Ovary (tissue), 9 donors: Measurements from ENCODE around the gene RPUSD2. TPM values are rescaled to one million over a fixed set of nuclear protein-coding genes. Genes with fewer than 3 reads are reported as not detected.

Experiments
- DNase-seq, 5 donors: peaks; one replicate each; pipeline ENCODE4 v3.0.0-alpha.2; 2019 to 2020
- H3K27ac ChIP-seq, 2 donors: fragments of 200-600 bp; one replicate each; pipeline versions ENCODE4 v1.5.1 to v1.8.0; 2019 to 2022
- H3K27me3 ChIP-seq: fragments of 200-600 bp; one replicate; pipeline ENCODE4 v1.8.0; 2022
- H3K36me3 ChIP-seq: fragments of 200-600 bp; sonication (generic); one replicate; pipeline ENCODE4 v1.5.1; 2019
- H3K4me1 ChIP-seq: one replicate; pipeline ENCODE4 v1.8.1; 2013; ENCODE audit warnings: mild to moderate bottlenecking, moderate library complexity; ENCODE audit not compliant: insufficient read depth
- H3K4me3 ChIP-seq: fragments of 200-600 bp; sonication (generic); one replicate; pipeline ENCODE4 v1.5.1; 2017
- H3K9me3 ChIP-seq, 2 donors: fragments of 200-600 bp in 1 of 2; sonication (generic) in 1 of 2; one replicate each; pipeline versions ENCODE4 v1.5.1 to v1.8.1; 2013 to 2019; ENCODE audit warnings: mild to moderate bottlenecking in 1 of 2, moderate library complexity in 1 of 2
- CTCF ChIP-seq, 3 donors: fragments of 450-650 bp in 2 of 3; fragments of 200-600 bp in 1 of 3; IDR thresholded peaks; one replicate each; pipeline versions ENCODE4 v1.5.1 to v1.8.0; 2016 to 2022; ENCODE audit warnings: antibody characterized with exemption in 3 of 3, mild to moderate bottlenecking in 1 of 3
- EP300 ChIP-seq: sonication (generic); formaldehyde crosslinking; IDR thresholded peaks from one replicate; pipeline ENCODE4 v1.6.1; 2017; ENCODE audit warnings: antibody characterized with exemption
- POLR2A ChIP-seq: fragments of 450-650 bp; IDR thresholded peaks from one replicate; pipeline ENCODE4 v1.6.1; 2017; ENCODE audit warnings: antibody characterized with exemption, mild to moderate bottlenecking, moderate library complexity
- WGBS, 3 donors: extraction: QIAGEN DNeasy Blood & Tissue Kit in 1 of 3; methylation state at CpG; one replicate each; pipeline versions ENCODE4 v1.1.5 to v1.1.7; 2013 to 2017; 5-methylcytosine and 5-hydroxymethylcytosine counted together
- intact Hi-C, 4 donors: fragments of 100-400 bp; cut with DNase I; formaldehyde crosslinking; loops; one replicate each; pipeline versions ENCODE4 v1.11.0 to v1.15.1; 2022 to 2023
- polyA plus RNA-seq, 2 donors: library from polyadenylated mRNA; stranded (reverse); fragments of 200-250 nt in 1 of 2; fragments of 350-450 nt in 1 of 2; fragmentation: Illumina TruSeq in 1 of 2; extraction: RNeasy Lipid Tissue Mini Kit (QIAGEN cat#74804) in 1 of 2; gene quantifications; one replicate each; pipeline ENCODE4 v1.2.3, GENCODE V29; 2013 to 2014
- small RNA-seq: library from RNA; depleted of rRNA; stranded (forward); fragments of <200 nt; gene quantifications from one replicate; pipeline ENCODE3, GENCODE V24; 2016
- total RNA-seq, 7 donors: library from RNA; depleted of rRNA in 2 of 7; stranded (reverse); fragments of >200 nt in 2 of 7; fragmentation: NEBNext Ultra II Directional in 3 of 7; extraction: Animal tissue kit (Norgen Biotek cat#: 25700) in 3 of 7; gene quantifications; one replicate each; pipeline versions ENCODE4 v1.1.0 to v1.2.4, GENCODE V29; 2016 to 2023
- donor health status: DM: no; HTN: no; CAD: no; lungs with moderate emphysema.
- donor health status: DM: no; HTN: no; CAD: no.
- donor health status: Bipolar disorder and iron deficiency.
- donor health status: DM: yes; HTN: yes; CAD: no.
- donor health status: DM: no; HTN: no; CAD: no.
- donor health status: DM: yes; HTN: yes; CAD: no.

RPUSD2 gene
- total and polyA plus RNA-seq, 9 donors, result 2.9 to 13.0 (median 9.7) TPM

DNA sequence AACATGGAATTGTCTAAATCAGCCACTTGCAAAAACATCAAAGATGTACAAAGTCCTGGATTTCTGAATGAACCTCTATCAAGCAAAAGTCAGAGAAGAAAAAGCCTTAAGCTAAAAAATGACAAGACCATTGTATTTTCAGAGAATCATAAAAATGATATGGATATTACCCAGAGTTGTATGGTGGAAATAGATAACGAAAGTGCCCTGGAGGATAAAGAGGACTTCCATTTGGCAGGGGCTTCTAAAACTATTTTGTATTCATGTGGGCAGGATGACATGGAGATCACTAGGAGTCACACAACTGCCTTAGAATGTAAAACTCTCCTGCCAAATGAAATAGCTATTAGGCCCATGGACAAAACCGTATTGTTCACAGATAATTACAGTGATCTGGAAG lies 54.3 kb downstream of the RPUSD2 start:
- Histone ChIP-seq H3K36me3 (no peaks in the 10 kb centered on the region), H3K27me3 (no peaks in the 10 kb centered on the region), H3K9me3 (no peaks in the 10 kb centered on the region), H3K27ac (no peak overlapping the region), H3K4me1 (no peaks in the 10 kb centered on the region), H3K4me3 (no peak overlapping the region)
- WGBS, 3 donors, result 91 to 95% (median 92%) methylated on average over 2 of the region's 2 CpGs
- DNase-seq, result no peak
- TF ChIP-seq EP300, result no peak
- no peak for TF ChIP-seq CTCF (IDR thresholded peaks at IDR 0.05)
- no peak for TF ChIP-seq POLR2A
- intact Hi-C loops, result no loop called here

Small RNAs within 50 kb of the gene (small RNA-seq; reads per million reads assigned to genes)
- gene RF00017 (not detected), gene RN7SL376P (not detected), gene RNU6-516P (not detected)

Other genes with a start within 250 kb of the RPUSD2 start
- gene INAFM2, start 245.6 kb upstream of the RPUSD2 start, total RNA-seq, result 10 to 100 TPM in 6 of 7 donors, 1 to 10 TPM in 1; 8.1 to 50.6 (median 30.6) TPM
- gene INAFM2, start 245.6 kb upstream of the RPUSD2 start, polyA plus RNA-seq, result 10 to 100 TPM in 1 of 2 donors, 1 to 10 TPM in 1; 7.4 to 31.2 TPM
- gene CCDC9B, start 228.4 kb upstream of the RPUSD2 start, total RNA-seq, result 10 to 100 TPM in 4 of 7 donors, 1 to 10 TPM in 3; 1.8 to 22.2 (median 12.7) TPM
- 1 to 10 TPM; 2.9 to 4.3 TPM for gene CCDC9B, start 228.4 kb upstream of the RPUSD2 start, polyA plus RNA-seq
- 1 to 10 TPM in 1 of 7 donors, not detected in 6; 4.5 TPM for gene PHGR1, start 218.3 kb upstream of the RPUSD2 start, total RNA-seq
- gene PHGR1, start 218.3 kb upstream of the RPUSD2 start, polyA plus RNA-seq, result under 1 TPM in 1 of 2 donors, not detected in 1; 0.96 TPM
- gene DISP2, start 211.1 kb upstream of the RPUSD2 start, total RNA-seq, result 10 to 100 TPM in 1 of 7 donors, 1 to 10 TPM in 3, under 1 TPM in 1, not detected in 2; 0.48 to 12.9 (median 1.5) TPM
- gene DISP2, start 211.1 kb upstream of the RPUSD2 start, polyA plus RNA-seq, result 1 to 10 TPM; 2.3 to 8.2 TPM
- 1 to 10 TPM; 6.0 to 7.9 (median 6.6) TPM for gene KNSTRN, start 186.6 kb upstream of the RPUSD2 start, total RNA-seq
- gene KNSTRN, start 186.6 kb upstream of the RPUSD2 start, polyA plus RNA-seq, result 10 to 100 TPM in 1 of 2 donors, 1 to 10 TPM in 1; 5.8 to 10.7 TPM
- gene IVD, start 163.5 kb upstream of the RPUSD2 start, total RNA-seq, result 100 to 1,000 TPM in 1 of 7 donors, 10 to 100 TPM in 6; 51.5 to 105 (median 91.7) TPM
- 10 to 100 TPM; 53.2 to 98.4 TPM for gene IVD, start 163.5 kb upstream of the RPUSD2 start, polyA plus RNA-seq
- gene BAHD1, start 128.3 kb upstream of the RPUSD2 start, total RNA-seq, result 10 to 100 TPM; 16.0 to 67.3 (median 45.7) TPM
- 10 to 100 TPM; 14.8 to 21.2 TPM for gene BAHD1, start 128.3 kb upstream of the RPUSD2 start, polyA plus RNA-seq
- 10 to 100 TPM in 6 of 7 donors, 1 to 10 TPM in 1; 8.2 to 28.3 (median 23.8) TPM for gene CHST14, start 98.3 kb upstream of the RPUSD2 start, total RNA-seq
- 10 to 100 TPM; 19.9 to 25.8 TPM for gene CHST14, start 98.3 kb upstream of the RPUSD2 start, polyA plus RNA-seq
- gene CCDC32, start 4.3 kb upstream of the RPUSD2 start, total RNA-seq, result 10 to 100 TPM; 21.0 to 57.6 (median 31.0) TPM
- gene CCDC32, start 4.3 kb upstream of the RPUSD2 start, polyA plus RNA-seq, result 10 to 100 TPM; 26.9 to 32.0 TPM
- 1 to 10 TPM in 2 of 7 donors, under 1 TPM in 5; 0.13 to 1.4 (median 0.48) TPM for gene KNL1, start 24.9 kb downstream of the RPUSD2 start, total RNA-seq
- under 1 TPM; 0.15 to 0.77 TPM for gene KNL1, start 24.9 kb downstream of the RPUSD2 start, polyA plus RNA-seq
- gene RAD51, start 125.9 kb downstream of the RPUSD2 start, total RNA-seq, result 1 to 10 TPM in 1 of 7 donors, under 1 TPM in 3, not detected in 3; 0.41 to 2.5 (median 0.52) TPM
- gene RAD51, start 125.9 kb downstream of the RPUSD2 start, polyA plus RNA-seq, result 1 to 10 TPM in 1 of 2 donors, under 1 TPM in 1; 0.85 to 1.8 TPM
- 10 to 100 TPM; 19.2 to 35.6 (median 25.4) TPM for gene RMDN3, start 186.0 kb downstream of the RPUSD2 start, total RNA-seq
- gene RMDN3, start 186.0 kb downstream of the RPUSD2 start, polyA plus RNA-seq, result 10 to 100 TPM; 21.6 to 23.5 TPM
- gene GCHFR, start 194.8 kb downstream of the RPUSD2 start, total RNA-seq, result 10 to 100 TPM; 16.1 to 40.1 (median 20.8) TPM
- 10 to 100 TPM in 1 of 2 donors, 1 to 10 TPM in 1; 2.8 to 26.1 TPM for gene GCHFR, start 194.8 kb downstream of the RPUSD2 start, polyA plus RNA-seq
- gene C15orf62, start 200.7 kb downstream of the RPUSD2 start, total RNA-seq, result 1 to 10 TPM in 1 of 7 donors, under 1 TPM in 6; 0.41 to 1.2 (median 0.69) TPM
- gene C15orf62, start 200.7 kb downstream of the RPUSD2 start, polyA plus RNA-seq, result under 1 TPM; 0.33 to 0.52 TPM
- 10 to 100 TPM; 15.9 to 31.0 (median 17.4) TPM for gene ZFYVE19, start 237.8 kb downstream of the RPUSD2 start, total RNA-seq
- 10 to 100 TPM; 14.7 to 19.1 TPM for gene ZFYVE19, start 237.8 kb downstream of the RPUSD2 start, polyA plus RNA-seq
- 10 to 100 TPM; 10.5 to 39.1 (median 31.7) TPM for gene DNAJC17, start 238.2 kb downstream of the RPUSD2 start, total RNA-seq
- 10 to 100 TPM; 26.9 to 57.9 TPM for gene DNAJC17, start 238.2 kb downstream of the RPUSD2 start, polyA plus RNA-seq